Measurements from ENCODE around the gene MYO7B. TPM values are rescaled to one million over a fixed set of nuclear protein-coding genes. Genes with fewer than 3 reads are reported as not detected.
A peak's percentile ranks its signal among the peaks of the same experiment; 100 is the strongest.
"Not testable (repeated sequence)": the region's sequence is repeated elsewhere in the genome, so short reads cannot be mapped to it uniquely, and the experiment has no call there.

MYO7B gene
- total RNA-seq, 6 donors from 2014 or later = 1.2 to 6.1 (median 3.1) TPM

- H3K4me3 ChIP-seq = no peak overlapping the region
- no peak overlapping the region for H3K27ac ChIP-seq
- TF ChIP-seq POLR2AphosphoS5 (IDR thresholded peaks at IDR 0.05) (no peak), POLR2A (IDR thresholded peaks at IDR 0.05) (no peak), EP300 (IDR thresholded peaks at IDR 0.05) (no peak), CTCF (IDR thresholded peaks at IDR 0.05) (no peak)
- DNase-seq (no peak), ATAC-seq (ENCODE audit: low FRiP score in 2 of 2) (no peak)
- 80 to 84% methylated on average over 7 of the region's 7 CpGs for WGBS, 2 donors
- H3K36me3 ChIP-seq = no peaks in the 10 kb centered on the region
- no peaks in the 10 kb centered on the region for H3K27me3 ChIP-seq
- no peaks in the 10 kb centered on the region for H3K9me3 ChIP-seq
- no peaks in the 10 kb centered on the region for H3K4me1 ChIP-seq
Observed at GRCh38 chr2:127536707-127537541, 1.4 kb downstream of the MYO7B start.

GRCh38 chr2:127537644-127538043 lies 2.2 kb downstream of the MYO7B start:
- Histone ChIP-seq H3K4me1 (no peaks in the 10 kb centered on the region), H3K4me3 (no peak overlapping the region), H3K9me3 (no peaks in the 10 kb centered on the region), H3K27ac (no peak overlapping the region), H3K36me3 (no peaks in the 10 kb centered on the region), H3K27me3 (no peaks in the 10 kb centered on the region)
- 82 to 86% methylated on average over 5 of the region's 5 CpGs for WGBS, 2 donors
- DNase-seq (no peak), ATAC-seq (ENCODE audit: low FRiP score in 2 of 2) (no peak)
- TF ChIP-seq EP300 (IDR thresholded peaks at IDR 0.05) = no peak
- TF ChIP-seq POLR2A (IDR thresholded peaks at IDR 0.05) = no peak
- TF ChIP-seq POLR2AphosphoS5 (IDR thresholded peaks at IDR 0.05) = no peak
- TF ChIP-seq CTCF (IDR thresholded peaks at IDR 0.05) = no peak

GRCh38 chr2:127541809-127542208 lies 6.3 kb downstream of the MYO7B start:
- Histone ChIP-seq H3K27me3 (no peaks in the 10 kb centered on the region), H3K36me3 (no peaks in the 10 kb centered on the region), H3K9me3 (no peaks in the 10 kb centered on the region), H3K4me3 (no peak overlapping the region), H3K4me1 (no peaks in the 10 kb centered on the region), H3K27ac (no peak overlapping the region)
- ATAC-seq (ENCODE audit: low FRiP score in 2 of 2) = peak in 1 of 2 donors; percentile 34
- 81 to 97% methylated on average over 4 to 6 of the region's 7 CpGs for WGBS, 2 donors
- DNase-seq = no peak
- TF ChIP-seq POLR2A (IDR thresholded peaks at IDR 0.05) (no peak), EP300 (IDR thresholded peaks at IDR 0.05) (no peak), POLR2AphosphoS5 (IDR thresholded peaks at IDR 0.05) (no peak), CTCF (IDR thresholded peaks at IDR 0.05) (no peak)

GRCh38 chr2:127542231-127542630 lies 6.7 kb downstream of the MYO7B start:
- Histone ChIP-seq H3K4me3 (no peak overlapping the region), H3K27ac (no peak overlapping the region), H3K27me3 (no peaks in the 10 kb centered on the region), H3K9me3 (no peaks in the 10 kb centered on the region), H3K4me1 (no peaks in the 10 kb centered on the region), H3K36me3 (no peaks in the 10 kb centered on the region)
- no peak for TF ChIP-seq POLR2AphosphoS5 (IDR thresholded peaks at IDR 0.05)
- TF ChIP-seq EP300 (IDR thresholded peaks at IDR 0.05) = no peak
- TF ChIP-seq POLR2A (IDR thresholded peaks at IDR 0.05) = no peak
- no peak for TF ChIP-seq CTCF (IDR thresholded peaks at IDR 0.05)
- WGBS, 2 donors = 82 to 83% methylated on average over 2 to 3 of the region's 3 CpGs
- DNase-seq (peak in 1 of 2 donors; percentile 22), ATAC-seq (ENCODE audit: low FRiP score in 2 of 2) (peak in 1 of 2 donors; percentile 12)

GRCh38 chr2:127543013-127543501 lies 7.6 kb downstream of the MYO7B start:
- not testable (repeated sequence) for ATAC-seq (ENCODE audit: low FRiP score in 2 of 2); DNase-seq; H3K4me3 ChIP-seq

More at GRCh38 chr2:127543013-127543501, 7.6 kb downstream of the MYO7B start:
- H3K4me1 ChIP-seq, H3K27ac ChIP-seq, H3K27me3 ChIP-seq, H3K9me3 ChIP-seq, H3K36me3 ChIP-seq: not testable (repeated sequence)
- 49 to 56% methylated on average over 8 of the region's 8 CpGs for WGBS, 2 donors

Measured in upper lobe of left lung (tissue), 6 donors.